CD1c-positive myeloid dendritic cell (primary cell): ENCODE results near the gene CDH13.

Source experiments
- DNase-seq: peaks from one replicate; pipeline ENCODE4 v3.0.0-alpha.2; 2016; ENCODE audit errors: extremely low spot score

Gene CDH13

DNA sequence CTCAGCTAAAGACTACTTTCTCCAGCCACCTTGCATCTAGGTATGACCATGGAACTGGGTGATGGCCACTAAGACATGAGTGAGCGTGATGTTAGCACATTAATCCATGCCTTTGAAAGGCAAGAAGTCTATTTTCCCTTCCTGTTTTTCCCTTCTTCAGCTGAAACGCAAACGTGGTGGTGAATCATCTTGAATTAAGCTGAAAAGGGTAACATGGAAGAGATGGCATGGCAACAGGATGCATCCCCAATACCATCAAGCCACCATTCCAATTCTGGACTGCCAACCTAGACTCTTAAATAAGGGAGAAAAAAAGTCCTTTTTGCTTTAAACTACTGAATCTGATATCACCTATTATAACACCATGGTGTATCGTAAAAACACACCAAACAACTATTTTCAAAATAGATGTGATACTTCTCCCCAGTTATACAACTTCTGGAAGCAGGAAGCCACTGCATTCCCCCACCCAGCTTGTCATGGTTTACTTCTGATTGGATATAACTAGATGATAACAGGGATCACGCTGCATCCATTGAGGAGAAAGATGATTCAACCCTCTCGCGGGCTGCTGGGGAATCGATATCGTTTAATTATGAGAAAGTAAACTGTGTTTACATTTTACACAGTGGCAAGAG lies 368.6 kb downstream of the CDH13 start:
- no peak for DNase-seq

DNA sequence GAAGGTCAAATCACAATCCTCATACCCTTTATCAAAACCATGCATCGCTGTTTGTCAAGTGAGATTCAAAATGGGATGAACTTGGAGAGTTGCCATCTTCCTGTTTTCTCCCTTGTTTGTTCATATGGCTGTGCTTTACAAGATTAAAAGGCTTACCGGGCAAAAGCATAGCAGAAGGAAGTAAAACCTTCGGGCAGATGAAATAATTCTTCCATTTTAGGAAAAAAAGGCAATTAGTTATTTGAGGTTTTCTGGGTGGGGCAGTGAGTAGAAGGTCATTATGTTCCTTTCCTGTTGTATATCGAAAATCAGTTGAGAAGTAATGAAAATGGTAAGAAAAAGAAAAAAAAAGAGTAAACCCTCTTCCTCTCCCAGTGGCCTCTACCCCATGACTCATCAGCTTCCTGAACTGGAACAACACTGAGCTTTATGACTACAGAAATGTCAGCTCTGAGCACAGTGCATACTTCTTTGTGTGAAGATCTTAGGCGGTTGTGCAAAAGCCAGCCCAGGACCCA lies 369.2 kb downstream of the CDH13 start:
- DNase-seq = peak; percentile 1

DNA sequence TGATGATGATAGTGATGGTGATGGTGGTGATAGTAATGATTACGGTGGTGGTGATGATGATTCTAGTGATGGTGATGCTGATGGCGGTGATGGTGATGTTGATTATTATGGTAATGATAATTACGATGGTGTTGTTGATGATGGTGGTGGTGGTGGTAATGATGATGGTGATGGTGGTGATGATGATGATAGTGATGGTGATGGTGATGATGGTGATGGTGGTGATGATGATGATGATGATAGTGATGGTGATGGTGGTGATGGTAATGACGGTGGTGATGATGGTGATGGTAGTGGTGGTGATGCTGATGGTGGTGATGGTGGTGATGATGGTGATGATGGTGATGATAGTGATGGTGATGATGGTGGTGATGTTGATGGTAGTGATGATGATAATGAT lies 370.0 kb downstream of the CDH13 start:
- DNase-seq = no peak

DNA sequence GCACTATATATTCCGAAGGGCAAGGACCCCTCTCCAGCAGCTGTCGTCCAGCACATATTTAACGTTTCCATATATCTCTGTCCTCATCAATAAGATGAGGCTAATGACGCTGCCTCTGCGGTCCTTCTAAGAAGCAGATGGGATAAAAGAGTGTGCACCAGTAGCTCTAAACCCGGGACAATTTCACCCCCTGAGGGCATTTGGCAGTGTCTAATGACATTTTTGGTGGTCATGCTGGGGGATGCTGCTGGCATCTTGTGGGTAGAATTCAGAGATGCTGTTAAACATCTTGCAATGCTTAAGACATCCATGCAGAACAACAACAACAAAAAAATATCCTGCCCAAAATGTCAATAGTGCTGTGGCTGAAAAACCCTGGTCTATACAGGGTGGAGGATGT lies 372.9 kb downstream of the CDH13 start:
- no peak for DNase-seq

DNA sequence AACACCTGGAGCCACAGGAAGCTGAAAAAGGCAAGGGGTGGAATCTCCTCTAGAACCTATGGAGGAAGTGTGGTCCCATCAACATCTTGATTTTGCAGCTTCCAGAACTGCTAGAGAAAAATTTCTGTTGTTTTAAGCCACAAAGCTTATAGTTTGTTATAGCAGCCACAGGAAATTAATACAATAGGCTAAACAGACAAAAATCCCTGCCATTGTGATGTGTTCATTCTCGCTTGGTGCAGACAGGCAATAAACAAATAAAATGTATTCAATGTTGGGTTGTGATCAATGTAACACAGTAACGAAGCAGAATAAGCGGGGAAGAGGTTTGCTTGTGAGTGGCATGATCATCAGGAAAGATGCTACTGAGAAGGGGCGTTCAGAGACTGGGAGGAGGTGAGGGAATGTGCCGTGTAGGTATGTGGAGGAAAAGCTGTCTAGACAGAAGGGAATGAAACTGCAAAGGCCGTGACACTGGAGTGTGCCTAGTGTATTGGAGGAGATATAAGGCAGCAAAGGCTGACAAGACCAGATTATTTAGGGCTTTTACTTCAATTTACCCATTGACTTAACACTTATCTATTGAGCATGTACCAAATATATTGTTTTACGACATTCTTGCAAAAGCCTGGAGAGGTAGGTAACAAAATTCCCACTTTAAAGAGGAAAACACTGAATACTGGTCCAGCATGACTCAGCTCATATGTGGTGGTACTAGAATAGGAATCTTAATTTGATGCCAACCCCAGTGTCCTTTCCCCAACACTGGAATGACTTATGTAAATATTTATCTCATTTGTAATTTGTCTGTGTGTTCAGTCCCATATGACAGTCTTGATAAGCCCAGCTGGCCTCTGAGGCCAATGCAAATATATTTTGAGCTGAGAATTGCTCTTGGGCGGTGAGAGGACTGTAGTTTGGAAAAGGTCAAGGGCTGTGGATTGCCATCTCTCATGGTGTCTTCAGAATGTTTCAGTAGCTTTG lies 375.9 kb downstream of the CDH13 start:
- DNase-seq = no peak

DNA sequence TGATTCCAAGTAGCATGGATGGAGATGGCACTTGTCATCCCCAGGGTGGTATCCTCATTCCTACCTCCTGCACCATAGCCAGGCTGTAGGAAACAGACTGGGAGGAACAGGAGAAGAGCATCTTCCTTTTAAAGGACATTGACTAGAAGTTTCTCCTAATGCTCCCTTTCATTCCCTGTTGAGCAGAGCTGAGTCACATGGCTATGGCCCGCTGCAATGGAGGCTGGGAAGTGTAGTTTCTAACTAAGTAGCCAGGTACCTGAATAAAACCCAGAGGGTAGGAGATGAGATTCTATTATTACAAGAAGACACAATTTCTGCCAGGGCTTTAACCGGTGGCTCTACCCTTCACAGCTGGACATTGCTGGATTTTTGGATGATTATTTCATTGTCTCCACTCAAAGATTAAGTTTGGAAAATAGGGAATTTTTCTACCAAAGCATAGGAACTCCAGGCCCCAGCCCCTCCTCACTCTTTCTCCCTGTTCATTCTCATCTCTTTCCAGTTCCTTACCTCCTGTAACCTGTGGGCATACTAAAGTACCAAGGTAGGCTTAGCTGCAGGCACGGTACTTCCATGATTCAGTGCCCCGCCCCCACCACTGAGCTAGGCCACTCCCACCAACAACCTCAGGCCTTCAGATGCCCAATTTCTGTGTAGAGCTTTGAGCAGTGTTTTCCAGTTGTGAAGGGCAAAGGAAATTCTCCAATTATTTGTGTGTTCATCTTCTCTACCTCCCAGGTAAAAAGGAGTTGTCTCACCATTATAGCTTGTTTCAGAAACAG lies 378.3 kb downstream of the CDH13 start:
- DNase-seq = no peak

DNA sequence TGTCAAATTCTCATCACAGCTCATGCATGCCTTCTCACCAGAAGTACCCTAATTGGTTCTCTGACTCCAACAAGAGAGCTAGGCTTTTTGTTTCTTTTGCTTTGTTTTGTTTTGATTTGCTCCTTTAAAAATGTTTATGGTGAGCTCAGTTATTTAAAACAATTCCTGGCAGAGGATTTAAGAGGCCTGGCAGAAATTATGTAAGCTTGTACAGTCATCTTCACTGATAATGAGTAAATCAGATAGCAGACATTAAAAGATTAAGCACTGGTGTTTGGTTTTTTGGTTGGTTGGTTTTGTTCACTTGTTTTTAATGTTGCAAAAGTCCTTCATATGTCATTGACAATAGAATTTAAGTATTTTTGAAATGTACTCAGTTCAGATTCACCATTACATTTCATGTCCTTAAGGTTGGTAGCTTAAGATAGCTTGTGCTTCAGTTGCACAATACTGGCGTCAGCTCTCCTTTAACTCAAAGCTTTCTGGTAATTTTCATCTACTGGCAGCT lies 378.9 kb downstream of the CDH13 start:
- DNase-seq = no peak

DNA sequence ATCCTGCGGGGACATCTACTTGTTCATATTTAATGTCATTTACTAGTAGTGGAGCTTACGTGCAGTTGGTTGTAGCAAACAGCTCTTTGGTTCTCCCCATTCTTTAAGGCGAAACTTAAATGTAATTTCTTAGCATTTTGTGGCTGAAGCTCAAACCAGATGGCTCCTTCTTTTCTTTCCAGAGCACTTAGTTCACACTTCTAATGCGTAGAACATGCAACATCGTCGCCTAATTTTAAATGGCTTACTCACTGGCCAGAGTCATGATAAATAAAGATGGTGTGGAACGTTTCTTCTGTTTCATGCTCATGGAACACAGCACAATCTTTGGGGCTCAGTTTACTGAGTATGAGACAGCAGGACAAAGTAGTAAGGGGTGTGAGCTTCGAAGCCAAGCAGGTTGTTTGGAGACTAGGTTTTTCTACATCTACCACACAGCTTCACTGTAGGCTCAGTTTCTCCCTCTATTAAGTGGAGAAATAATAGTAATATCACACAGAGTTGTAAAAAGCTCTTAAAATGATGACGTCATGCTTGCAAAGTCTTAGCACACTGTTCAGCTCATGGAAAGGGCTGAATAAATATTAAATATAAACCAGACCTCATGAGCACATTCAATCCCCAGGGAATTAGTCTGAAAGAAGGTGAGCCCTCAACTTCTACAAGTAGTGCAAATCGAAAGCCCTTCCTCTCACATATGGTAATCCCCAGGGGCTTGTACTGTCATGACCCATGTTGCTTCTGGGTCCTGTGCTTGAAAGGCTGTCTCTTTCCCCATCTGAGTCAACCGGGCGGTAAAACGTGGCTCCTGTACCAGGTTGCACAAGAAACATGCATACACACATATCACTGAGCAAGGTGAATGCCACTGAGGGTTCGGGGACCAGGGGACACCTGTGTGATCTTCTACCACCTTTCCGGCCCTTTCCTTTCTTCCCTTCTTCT lies 384.3 kb downstream of the CDH13 start:
- no peak for DNase-seq

DNA sequence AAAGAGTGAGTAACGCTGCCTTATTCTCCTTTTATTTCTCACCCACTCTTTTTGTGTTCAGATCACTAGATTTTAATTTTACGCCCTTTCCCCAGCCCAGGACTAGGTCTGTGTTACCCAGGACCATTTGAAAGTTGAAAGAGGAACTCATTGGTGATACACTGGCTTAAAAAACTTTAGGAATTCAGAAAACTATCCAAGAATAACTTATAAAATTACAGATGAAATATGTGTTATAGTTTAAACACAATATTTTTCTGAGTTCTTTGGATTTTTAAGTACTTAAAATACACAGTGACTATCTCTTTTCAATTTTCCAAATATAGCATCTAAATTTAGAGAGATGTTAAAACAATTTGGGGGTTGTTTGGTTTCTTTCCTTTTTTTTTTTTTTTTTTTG lies 385.2 kb downstream of the CDH13 start:
- no peak for DNase-seq

DNA sequence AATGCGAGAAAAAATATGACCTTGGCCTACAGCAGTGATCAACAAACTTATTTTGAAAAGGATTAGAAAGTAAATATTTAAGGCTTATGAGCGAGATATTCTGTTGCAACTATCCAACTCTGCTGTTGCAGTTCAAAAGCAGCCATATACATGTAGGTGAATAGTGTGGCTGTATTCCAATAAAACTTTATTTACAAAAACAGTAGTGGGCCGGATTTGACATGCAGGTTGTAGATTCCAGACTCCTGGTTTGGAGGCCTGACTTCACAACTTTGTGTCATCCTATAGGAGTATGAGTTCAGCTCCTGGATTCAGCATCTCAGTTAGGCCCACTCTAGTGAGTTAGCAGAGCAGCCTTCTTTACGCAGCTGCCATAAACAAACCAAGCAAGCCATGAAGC lies 386.3 kb downstream of the CDH13 start:
- no peak for DNase-seq

DNA sequence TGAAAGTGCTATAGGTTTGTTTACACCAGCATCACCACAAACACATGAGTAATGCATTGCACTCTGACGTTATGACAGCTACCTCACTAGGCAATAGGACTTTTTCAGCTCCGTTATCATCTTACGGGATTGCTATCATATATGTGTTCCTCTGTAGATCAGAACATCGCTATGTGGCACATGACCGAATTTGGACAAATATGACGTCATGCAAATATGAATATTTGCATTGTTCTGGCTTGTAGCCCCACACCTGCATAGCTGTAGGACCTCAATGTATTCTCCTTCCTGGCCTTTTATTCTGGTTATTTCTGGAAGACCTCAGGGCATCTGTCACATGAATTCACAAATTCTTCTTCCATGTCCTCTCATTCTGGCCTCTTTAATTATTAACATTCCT lies 393.2 kb downstream of the CDH13 start:
- DNase-seq = no peak

DNA sequence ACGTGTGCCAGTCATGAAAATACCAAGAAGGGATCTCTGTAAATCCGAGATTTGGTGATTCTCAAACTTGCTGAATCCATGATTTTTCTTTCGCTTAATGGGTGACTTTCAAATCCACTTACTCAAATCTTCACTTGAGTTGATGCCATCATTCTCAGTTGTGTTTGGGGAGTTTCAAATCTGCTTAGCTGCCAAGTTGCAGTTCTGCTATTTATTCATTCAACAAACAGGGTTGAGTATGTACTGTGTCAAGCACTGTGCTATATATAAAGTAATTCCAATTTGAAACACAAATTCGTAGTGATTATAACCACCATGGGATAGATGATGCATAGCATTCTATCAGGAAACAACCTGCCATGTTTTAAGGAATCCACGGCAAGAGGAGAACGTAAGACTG lies 394.3 kb downstream of the CDH13 start:
- no peak for DNase-seq

DNA sequence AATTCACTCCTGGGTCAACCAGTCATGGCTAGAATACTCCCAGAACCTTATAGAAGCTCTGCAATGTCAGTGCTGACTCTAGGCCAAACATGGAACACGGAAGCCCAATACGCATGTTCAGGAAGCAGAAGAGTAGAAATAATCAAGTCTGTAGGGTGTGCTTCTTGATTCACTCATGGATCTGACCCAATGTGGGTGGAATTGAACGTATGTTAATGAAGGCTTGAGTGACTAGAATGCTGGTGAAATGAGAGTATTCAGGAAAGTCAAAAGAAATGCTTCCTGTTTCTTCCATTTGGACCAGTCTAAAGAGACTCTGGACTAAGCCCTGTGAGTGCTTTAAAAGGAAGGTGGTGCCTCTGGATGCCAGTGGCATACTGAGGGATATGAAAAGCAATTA lies 395.0 kb downstream of the CDH13 start:
- no peak for DNase-seq

DNA sequence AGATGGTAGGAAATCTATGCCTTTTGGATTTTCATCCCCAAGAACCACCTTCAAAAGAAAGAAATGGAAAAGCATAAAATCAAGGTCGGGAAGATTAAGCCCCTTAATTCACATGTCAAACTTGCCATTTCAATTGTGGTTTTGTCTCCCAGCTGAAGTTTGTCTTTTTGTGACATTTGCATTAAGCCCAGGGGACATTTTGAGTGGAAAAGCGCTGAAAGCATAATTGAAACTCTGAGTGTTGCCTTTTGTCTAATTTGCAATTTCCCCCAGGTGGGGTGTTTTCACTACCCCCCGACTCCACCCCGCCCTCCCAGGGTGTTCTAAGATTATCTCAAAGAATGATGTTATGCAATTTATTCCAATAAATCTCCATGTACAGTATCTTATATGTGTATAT lies 396.2 kb downstream of the CDH13 start:
- DNase-seq = no peak

DNA sequence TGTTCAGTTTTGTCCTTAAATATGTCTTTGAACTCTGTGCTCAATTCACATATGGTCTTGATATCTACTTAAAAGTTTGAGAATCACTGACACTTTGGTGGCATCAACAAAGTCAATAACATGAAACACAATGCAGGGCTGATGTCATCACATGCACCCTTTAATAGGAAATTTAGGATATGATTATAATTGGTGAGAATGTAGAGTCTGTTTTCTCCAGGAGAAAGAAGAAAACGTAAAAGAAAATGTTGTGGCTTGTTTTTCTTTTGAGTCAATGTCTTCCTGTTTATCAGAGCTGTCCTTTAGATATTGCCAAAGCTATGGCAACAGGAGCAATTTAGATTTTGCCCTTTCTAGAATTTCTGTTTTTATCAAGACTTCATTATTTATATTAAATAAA lies 396.9 kb downstream of the CDH13 start:
- no peak for DNase-seq

DNA sequence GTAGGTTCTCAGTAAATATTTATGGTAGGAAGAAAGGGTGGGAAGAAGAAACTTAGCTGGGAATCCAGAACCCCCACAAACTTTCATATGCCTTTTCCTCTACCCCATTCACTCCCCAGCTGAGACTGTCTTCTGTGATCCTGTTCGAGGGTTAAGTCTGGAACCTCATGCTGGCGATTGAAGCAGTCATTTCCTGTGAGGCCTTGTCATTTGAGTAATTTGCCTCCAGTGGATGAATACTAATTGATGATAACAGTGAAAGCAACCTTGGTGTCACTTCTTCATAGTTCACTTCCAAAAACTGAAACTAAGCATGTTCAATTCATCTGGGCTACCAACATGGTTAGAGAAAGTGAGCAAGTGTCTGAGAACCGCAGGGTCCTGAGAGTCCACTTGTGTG lies 401.2 kb downstream of the CDH13 start:
- DNase-seq = no peak

DNA sequence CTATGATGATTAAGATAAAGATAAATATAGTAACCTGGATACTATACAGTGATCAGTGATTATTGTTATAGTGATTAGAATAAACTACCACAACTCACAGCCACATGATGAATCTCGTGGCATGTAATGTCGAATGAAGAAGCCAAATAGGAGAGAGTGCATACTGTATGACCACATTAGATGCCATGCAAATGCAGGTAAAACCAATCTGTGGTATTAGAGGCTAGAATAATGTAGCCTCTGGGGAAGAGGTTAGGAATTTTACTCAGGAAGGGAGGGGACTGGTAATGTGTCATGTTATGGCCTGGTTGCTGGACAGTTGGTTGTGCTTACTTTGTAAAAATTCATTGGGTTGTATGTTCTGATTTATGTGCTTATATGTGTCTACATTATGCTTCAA lies 402.7 kb downstream of the CDH13 start:
- DNase-seq = no peak

DNA sequence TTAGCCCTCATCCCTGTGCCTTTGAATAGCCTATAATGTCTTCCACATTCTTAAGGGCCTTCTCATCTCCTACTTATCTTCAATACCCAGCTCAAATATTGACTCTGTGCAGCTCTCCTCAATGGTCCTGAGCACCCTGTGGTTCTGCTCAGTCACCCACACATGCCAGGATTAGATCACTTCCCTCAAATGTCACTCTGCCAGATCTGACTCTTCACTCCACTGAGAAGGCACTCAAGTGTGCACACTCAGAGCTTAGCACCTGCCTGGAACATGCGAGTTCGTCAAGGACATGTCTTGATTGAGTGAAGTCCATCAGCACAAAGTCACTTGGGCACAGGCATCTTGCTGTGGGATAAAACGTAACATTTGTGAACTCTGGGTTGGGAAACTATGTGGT lies 404.8 kb downstream of the CDH13 start:
- no peak for DNase-seq

DNA sequence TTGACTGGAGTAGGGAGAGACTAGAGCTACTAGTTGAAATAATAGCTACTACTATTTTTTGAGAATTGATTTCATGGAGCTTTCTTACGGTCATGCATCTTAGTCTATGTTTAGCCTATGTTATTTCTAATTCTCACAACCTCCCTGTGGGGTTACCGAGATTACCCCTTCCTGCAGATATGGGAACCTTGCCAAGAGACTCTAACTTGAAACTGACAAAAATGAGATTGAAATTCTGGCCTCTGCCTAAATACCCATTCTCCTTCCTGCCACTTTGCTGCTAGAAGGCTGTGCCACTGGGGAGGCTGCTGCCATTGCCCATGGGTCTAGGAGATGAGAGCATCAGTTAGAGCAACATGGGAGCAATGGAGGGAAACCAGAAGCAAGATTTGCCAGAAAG lies 410.3 kb downstream of the CDH13 start:
- no peak for DNase-seq

DNA sequence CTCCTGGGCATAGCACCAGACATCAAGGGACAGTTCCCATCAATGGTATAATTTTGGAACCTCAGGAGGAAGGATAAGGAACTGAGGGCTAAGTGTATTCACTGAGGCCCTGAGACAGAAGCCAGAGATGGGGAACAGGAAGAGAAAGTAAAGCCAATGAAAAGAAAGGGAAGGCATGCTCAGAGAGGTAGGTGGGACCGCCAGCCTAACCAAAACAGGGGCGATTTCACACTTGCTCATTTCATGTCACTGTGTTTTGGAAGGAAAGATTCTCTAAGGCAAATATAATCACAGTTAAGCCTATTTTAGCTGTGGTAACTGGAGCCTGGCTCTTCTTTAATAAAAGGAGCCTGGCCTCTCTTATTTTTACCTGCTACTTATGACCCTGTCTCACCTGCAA lies 411.1 kb downstream of the CDH13 start:
- DNase-seq = no peak

DNA sequence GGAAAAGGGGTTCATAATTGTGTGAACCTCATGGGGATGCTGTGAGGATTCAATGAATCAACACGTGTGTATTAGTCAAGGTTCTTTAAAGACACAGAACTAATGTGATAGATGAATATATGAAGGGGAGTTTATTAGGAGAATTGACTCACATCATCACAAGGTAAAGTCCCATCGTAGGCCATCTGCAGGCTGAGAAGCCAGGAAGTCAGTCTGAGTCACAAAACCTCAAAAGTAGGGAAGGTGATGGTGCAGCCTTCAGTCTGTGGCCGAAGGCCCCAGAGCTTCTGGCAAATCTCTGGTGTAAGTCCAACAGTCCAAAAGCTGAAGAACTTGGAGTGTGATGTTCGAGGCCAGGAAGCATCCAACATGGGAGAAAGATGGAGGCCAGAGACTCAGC lies 413.4 kb downstream of the CDH13 start:
- DNase-seq = no peak
